NCI-H1048 (cell line): ENCODE measurements around the gene AXIN1.
A peak's percentile ranks its signal among the peaks of the same experiment; 100 is the strongest.
"Not testable (repeated sequence)": the region's sequence is repeated elsewhere in the genome, so short reads cannot be mapped to it uniquely, and the experiment has no call there.

Source experiments
- DNase-seq: peaks from one replicate; lab custom pipeline; 2025; lab: John Stamatoyannopoulos, UW

Gene AXIN1

DNA sequence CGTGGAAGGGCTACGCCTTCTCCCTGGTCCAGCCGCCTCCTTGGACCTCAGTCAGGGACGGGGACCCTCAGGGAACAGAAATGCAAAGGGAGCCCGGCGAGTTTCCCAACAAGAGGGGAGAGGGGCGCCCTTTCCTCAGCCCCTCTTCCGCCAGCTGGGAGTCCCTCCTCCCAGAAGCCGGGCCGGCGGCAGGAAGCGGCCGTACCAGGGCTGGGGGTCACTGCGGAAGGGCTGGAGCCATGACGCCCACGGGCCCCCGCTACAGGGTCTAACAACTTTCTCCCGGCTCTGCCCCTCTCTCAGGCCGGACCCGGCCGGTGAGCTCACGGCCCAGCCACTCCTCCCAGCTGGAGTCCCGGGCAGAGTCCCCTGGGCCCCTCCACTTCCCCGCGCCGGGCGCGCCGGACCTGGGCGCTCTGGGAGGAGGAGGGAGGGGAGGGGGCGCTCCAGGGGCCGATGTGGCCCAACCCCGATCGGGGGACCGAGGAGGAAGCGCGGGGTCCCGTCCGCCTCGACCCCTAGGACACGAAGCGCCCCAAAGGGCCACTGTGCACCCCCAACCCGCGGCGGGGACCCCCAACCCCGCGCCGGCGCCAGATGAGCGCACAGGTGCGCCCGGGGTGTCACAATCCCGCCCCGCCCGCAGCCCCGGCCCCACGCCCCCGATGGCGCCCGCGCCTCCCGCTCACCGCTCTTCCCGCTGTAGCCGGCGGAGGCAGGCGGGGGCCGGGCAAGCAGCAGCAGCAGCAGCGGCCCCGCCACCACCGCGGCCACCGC is 28.7 kb upstream of the AXIN1 start:
- no peak for DNase-seq

DNA sequence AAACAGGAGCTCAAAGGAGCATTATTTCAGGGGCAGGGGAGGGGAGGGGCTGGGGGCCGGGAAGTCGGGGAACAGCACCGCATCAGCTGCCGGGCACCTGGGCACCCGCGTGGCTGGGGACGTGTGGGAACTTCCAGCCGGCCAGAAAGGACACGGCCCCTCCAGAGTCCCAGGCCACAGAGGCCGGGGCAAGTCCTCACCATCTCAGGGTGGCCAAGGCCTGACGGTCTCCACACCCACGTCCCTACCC is 28.2 kb upstream of the AXIN1 start:
- no peak for DNase-seq

DNA sequence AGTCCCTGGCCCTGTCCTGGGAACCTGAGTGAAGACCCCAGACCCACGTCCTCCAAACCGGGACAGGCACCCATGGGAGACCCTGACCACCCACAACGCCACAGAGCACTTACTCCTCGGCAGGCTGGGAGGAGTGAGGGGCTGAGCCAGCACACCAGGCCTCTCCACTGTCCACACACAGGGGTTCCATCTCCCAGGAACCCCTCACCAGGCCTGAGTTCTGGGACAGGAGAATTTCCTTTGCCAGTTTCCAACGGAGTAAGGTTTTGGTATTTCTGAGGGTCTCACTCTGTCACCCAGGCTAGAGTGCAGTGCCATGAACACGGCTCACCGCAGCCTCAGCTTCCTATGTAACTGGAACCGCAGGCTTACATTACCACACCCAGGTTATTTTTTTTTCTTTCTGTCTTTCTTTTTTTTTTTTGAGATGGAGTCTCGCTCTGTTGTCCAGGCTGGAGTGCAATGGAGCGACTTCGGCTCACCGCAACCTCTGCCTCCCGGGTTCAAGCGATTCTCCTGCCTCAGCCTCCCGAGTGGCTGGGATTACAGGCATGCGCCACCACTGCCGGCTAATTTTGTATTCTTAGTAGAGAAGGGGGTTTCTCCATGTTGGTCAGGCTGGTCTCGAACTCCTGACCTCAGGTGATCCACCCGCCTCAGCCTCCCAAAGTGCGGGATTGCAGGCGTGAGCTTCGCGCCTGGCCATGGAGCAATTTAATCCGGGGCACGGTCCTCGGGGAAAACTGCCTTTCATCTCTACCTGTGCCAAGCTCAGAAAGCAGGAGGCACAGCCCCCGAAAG is 27.6 kb upstream of the AXIN1 start:
- DNase-seq = no peak

GRCh38 chr16:379183-379960 is 26.8 kb upstream of the AXIN1 start:
- DNase-seq = no peak

GRCh38 chr16:378821-379182 is 26.3 kb upstream of the AXIN1 start:
- no peak for DNase-seq

DNA sequence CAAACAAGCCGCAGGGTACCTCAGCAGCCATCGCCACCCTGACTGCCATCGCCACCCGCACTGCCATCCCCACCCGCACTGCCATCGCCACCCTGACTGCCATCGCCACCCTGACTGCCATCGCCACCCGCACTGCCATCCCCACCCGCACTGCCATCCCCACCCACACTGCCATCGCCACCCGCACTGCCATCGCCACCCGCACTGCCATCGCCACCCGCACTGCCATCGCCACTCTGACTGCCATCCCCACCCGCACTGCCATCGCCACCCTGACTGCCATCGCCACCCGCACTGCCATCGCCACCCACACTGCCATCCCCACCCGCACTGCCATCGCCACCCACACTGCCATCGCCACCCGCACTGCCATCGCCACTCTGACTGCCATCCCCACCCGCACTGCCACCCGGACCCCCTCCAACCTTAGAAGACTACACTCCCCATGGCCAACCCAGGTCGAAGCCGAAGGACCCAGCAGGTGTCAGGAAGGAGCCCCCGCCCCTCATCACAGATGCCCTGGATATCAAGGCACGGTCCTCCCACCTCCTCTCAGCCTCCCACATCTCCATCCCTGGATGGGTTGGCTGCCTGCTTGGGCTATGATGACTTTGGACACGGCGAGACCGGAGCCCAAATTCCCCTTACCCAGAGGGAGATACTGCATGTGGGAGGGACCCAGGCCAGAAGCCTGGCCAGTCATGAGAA is 25.7 kb upstream of the AXIN1 start:
- not testable (repeated sequence) for DNase-seq

GRCh38 chr16:377419-377951 is 25.0 kb upstream of the AXIN1 start:
- no peak for DNase-seq

GRCh38 chr16:376817-377418 is 24.4 kb upstream of the AXIN1 start:
- no peak for DNase-seq

- no peak for DNase-seq
These were observed 23.6 kb upstream of the AXIN1 start for GRCh38 chr16:375927-376816.

DNA sequence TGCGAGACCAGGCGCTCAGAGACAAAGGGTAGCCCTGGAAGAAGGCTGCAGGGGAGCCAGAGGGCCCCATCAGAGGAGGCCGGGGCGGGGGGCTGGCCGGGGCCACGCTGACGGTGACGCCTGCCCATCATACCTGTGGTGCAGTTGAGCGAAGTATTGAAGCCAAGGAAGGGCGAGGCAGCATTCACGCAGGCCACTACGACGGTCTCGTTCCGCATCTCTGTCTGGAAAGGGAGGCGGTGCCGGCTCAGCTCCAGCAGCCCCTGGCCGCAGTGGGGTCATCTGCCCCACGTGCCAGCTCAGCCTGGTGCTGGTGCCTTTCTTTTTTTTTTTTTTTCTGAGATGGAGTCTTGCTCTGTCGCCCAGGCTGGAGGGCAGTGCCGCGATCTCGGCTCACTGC is 22.7 kb upstream of the AXIN1 start:
- no peak for DNase-seq

GRCh38 chr16:374616-374926 is 22.0 kb upstream of the AXIN1 start:
- no peak for DNase-seq

DNA sequence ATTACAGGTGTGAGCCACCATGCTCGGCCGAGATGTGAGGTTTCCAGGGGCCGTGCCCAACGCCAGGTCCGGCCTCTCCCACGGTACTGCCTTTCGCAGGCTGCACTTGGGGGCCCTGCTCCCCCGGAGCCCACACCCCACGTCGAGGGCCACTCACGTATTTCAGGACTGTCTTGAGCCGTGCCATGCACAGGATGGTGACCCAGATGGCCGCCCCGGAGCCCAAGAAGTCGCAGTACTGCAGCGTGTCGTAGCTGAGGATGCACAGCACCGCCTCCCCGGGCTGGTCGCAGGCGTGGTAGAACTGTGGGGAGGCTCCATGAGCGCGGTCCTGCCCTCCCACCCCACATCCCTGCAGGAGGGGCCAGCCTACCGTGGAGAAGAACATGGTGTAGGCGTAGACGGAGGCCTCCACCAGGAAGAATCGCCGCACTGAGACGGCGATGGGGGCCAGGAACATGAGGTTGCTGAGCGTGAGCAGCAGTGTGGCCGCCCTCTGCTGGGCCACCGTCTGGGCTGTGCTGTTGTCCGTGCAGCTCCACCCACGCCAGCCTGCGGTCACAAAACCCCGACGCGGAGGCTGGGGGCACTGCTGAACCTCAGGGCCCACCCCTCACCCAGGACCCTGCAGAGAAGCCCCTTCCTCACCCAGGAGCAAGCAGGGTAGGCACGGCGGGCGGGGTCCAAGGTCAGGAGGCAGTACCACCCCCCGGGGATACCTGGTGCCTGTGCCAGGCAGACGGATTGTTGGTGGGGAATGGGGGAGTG is 21.5 kb upstream of the AXIN1 start:
- DNase-seq = no peak

GRCh38 chr16:373020-373598 is 20.6 kb upstream of the AXIN1 start:
- DNase-seq = no peak

GRCh38 chr16:372302-372983 is 19.9 kb upstream of the AXIN1 start:
- no peak for DNase-seq

- no peak for DNase-seq
These were observed 19.2 kb upstream of the AXIN1 start for GRCh38 chr16:371515-372301.

- DNase-seq = no peak
These were observed 18.5 kb upstream of the AXIN1 start for GRCh38 chr16:370979-371514.

GRCh38 chr16:370443-370842 is 17.9 kb upstream of the AXIN1 start, which contains the start of gene MRPL28:
Gene MRPL28, minus strand, starts transcription at chr16:370538. Its CDS starts 320 bp downstream, at chr16:370218.
- DNase-seq = peak; percentile 36

GRCh38 chr16:369866-370436 is 17.4 kb upstream of the AXIN1 start:
- no peak for DNase-seq
